DMS 273 treated with DMSO at 0.1 percent for 48 hours (cell line): ENCODE measurements around the gene SLC6A9.
A peak's percentile ranks its signal among the peaks of the same experiment; 100 is the strongest.

Experiments used
- DNase-seq: peaks from one replicate; lab custom pipeline; 2025; lab: John Stamatoyannopoulos, UW

The SLC6A9 gene

GRCh38 chr1:43969746-43970466 is 61.4 kb downstream of the SLC6A9 start, which contains the start of gene DPH2:
Gene DPH2 (plus strand): TSS chr1:43970010. CDS start chr1:43970176, 166 bp downstream.
- peak; percentile 95 for DNase-seq

DNA sequence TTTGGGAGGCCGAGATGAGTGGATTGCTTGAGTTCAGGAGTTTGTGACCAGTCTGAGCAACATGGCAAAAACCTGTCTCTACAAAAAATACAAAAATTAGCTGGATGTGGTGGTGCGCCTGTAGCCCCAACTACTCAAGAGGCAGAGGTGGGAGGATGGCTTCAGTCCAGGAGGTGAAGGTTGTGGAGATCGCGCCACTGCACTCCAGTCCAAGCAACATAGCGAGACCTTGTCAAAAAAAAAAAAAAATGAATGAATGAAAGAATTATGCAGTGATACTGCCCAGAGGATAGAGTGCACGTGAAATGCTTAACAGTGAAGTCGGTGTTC is 61.9 kb downstream of the SLC6A9 start:
- no peak for DNase-seq

GRCh38 chr1:43968348-43968948 is 62.8 kb downstream of the SLC6A9 start:
- DNase-seq, result no peak

DNA sequence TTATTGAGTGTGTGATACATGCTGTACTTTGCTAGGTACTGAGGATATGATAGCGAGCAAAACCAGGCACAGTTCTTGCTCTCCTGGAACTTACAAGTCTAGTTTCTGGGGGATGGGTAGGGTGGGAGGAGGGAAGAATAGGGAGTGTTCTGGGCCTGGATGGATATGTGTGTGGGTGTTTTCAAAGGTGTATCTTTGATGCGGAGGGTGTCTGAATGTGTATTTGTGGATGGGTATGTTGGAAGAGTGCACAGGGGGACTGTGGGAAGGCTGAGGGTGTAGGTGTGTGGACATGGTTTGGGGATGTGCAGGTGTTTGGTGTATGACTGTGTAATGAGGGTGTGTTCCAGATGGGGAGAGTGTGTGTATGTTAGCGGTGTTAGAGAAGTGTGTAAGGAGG is 65.9 kb downstream of the SLC6A9 start:
- no peak for DNase-seq

DNA sequence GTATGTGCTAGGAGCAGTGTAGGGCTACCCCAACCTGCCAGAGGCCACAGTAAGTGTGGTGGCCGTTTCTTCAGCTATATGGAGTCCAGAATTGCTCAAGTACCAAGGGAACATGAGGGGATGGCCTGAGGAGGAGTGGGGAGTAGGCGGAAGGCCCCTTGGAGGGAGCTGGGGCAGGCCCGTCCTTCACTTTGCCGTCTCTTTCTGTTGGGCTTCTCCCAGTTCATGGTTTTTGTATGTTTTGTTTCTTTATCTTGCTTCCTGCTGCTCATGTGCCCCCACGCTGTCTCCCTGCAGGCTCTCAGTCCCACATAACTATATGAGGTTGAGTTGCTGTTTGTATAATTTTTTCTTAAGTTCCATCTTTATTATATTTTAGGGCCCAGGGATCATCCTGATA is 67.4 kb downstream of the SLC6A9 start:
- no peak for DNase-seq

DNA sequence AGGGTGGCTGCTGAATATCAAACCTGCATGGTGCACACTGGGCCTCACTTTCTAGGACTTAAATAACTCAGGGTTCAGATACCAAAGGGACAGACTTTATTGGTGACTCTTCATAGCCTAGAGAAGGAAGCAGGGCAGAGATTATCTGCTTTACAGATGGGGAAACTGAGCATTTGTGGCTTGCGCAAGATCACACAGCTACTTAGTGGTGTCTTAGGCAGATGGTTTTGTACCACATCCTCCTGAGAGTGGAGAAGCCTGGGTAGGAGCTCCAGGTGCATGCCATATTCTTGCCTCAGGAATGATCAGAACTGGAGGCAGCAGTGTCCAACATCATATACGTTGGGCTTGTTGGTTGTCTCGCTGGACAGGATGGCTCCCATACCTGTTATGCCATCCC is 68.3 kb downstream of the SLC6A9 start:
- DNase-seq, result no peak

DNA sequence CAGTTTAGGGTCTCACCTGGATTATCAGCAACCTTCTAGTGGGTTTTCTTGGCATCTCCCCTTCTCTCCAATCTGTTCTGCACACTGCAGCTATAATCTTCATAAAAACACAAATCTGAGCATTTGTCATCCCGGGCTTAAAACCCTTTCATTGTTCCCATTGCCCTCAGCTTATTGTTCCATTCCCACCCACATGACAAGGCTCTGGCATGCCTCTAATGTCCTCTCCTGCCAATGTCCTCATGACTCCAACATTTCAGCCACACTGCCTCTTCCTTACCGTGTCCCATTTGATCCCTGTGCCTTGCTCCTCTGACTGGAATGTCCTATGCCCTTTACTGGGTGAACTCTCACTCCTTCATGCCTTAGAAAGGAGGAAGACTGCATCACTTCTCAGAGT is 68.9 kb downstream of the SLC6A9 start:
- no peak for DNase-seq

DNA sequence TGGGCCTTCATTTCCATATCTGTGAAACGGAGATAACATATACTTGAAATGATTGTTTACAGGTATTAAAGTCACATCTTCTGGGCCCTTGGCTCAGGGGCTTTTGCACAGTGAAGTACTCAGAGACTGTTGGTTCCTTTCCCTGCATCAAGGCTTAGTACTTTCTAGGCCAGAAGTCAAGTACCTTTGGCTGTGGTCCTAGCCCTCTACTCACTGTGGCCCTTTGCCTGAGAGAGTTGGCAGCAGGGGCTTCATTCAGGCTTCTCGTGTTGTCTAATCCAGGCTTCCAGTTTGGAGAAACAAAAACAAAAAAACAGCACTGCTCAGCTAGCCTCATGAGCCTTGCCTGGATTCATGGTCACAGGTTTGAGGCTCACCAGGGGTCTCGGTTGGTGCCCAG is 69.6 kb downstream of the SLC6A9 start:
- no peak for DNase-seq

DNA sequence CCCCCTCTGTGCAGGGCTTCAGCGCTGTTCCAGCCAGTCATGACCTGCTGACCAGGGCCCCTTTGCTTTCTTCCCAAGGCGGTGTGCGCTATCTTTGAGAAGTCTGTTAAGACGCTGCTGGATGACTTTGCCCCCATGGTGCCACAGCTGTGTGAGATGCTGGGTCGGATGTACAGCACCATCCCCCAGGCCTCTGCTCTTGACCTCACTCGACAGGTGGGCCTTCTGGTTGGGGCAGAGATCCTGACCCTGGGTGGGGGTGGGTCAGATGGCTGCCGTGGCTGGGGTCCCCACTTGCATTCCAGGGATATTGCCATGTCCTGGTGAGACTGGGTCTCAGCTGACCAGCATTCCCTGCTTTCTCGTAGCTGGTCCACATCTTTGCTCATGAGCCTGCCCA is 70.5 kb downstream of the SLC6A9 start:
- DNase-seq, result no peak

GRCh38 chr1:43958351-43959255 is 72.7 kb downstream of the SLC6A9 start:
- no peak for DNase-seq

GRCh38 chr1:43957407-43958040 is 73.7 kb downstream of the SLC6A9 start:
- DNase-seq, result no peak

- DNase-seq, result no peak
Measured at GRCh38 chr1:43956234-43956633, 75.0 kb downstream of the SLC6A9 start.

- DNase-seq, result no peak
Measured at GRCh38 chr1:43954036-43954435, 77.2 kb downstream of the SLC6A9 start.

GRCh38 chr1:43953361-43953760 is 77.9 kb downstream of the SLC6A9 start:
- DNase-seq, result no peak

- DNase-seq, result peak; percentile 47
Measured at GRCh38 chr1:43952731-43953346, 78.4 kb downstream of the SLC6A9 start.

DNA sequence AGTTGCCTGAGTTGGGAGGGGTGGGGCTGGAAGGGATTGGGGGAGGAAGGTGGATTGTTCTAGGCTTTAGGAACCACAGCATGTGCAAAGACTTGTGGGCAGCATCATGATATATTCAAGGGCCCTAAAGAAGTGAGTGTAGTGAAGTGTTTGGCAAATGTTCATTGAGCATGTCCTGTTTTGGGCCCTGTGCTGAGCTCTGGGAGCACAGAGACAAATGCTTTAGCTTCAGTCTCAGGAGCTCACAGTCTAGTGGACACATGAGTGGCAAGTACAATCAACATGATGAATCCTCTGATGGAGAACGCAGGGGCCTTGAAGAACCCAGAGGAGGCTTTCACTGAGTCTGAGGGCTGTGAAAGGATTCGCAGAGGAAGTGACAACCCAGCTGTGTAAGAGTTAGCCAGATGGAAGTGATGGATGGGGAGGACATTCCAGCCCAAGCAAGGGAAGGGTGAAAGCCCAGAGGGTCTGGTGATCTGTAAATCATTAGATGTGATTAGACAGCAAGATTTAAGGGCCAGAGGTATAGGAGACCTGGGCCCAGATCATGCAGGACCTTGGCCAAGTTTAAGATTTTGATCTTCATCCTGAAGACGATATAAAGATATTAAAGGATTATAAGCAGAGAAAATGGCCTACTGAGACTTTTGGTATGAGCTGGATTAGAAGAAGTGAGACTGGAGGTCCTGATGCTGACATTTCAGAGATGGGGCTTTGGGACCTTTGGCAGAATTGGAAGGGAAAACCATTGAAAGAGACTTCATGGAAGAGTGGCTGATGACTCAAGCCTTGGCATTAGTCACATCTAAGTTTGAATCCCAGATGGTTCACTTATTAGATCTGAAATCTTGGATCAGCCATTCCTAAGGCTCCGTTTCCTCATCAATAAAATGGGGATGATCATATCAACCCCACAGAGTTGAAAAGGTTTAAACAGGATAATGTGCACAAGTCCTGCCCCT is 80.0 kb downstream of the SLC6A9 start:
- no peak for DNase-seq

- DNase-seq, result no peak
Measured at GRCh38 chr1:43949678-43950077, 81.6 kb downstream of the SLC6A9 start.

- no peak for DNase-seq
Measured at GRCh38 chr1:43947874-43948437, 83.3 kb downstream of the SLC6A9 start.

DNA sequence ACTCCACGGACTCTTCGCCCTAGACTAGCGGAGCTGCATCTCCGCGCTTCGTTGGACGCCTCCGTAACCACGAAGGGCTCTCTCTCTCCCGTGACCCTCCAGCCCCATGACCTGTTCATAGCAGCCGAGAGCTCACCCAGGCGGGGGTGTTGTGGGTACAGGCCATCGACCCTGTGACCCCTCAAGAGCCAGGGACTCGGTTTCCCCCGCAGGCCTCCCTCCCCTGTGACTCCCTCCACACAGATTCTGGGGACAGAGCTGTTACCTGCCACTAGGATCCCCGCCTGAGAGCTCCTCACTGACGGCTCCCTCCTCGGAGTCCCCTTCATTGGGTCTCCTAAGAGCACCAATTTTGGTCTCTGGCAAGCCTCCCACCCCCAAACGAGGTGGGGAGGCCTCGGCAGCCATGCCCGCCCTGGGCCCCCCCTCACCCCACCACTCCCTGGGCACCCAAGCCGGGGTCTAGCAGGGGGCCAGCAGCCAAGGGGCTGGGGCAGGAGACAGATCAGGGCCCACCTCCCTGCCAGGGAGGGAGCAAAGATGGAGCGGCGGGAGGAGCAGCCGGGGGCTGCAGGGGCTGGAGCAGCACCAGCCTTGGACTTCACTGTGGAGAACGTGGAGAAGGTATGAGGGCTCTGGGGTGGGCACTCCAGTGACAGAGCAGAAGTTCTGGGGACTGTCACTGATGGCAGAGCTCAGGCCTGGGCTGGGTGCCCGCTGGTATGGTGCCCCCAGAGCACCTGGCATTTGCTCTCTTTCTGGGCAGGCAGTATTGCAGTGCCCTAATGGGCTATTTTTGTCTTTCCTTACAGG is 84.0 kb downstream of the SLC6A9 start:
- no peak for DNase-seq
